Hypothalamus (tissue), 51 donors: ENCODE measurements around the gene MYRIP.

Experiments used
- DNase-seq, 51 donors: peaks; one replicate each; lab custom pipeline; 2025; lab: John Stamatoyannopoulos, UW

MYRIP gene

DNA sequence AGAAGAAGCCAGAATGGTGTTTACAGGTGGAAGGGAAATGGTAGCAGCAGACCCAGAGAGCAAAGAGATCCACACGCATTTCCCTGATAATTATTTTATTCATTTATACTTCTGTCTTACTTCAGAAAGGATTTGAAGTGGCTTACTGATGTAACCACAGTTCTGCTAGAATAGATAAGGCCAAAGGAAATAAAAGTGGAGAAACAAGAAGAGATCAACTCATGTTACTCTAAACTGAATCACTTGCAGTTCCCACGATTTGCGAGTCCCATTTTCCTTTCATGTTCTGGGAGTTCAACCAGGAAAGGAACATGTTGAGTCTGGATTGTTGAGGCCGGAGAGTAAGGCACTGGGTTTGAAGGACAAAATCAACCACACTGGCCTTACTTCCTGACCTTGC is 151.8 kb downstream of the MYRIP start:
- DNase-seq, result no peak

DNA sequence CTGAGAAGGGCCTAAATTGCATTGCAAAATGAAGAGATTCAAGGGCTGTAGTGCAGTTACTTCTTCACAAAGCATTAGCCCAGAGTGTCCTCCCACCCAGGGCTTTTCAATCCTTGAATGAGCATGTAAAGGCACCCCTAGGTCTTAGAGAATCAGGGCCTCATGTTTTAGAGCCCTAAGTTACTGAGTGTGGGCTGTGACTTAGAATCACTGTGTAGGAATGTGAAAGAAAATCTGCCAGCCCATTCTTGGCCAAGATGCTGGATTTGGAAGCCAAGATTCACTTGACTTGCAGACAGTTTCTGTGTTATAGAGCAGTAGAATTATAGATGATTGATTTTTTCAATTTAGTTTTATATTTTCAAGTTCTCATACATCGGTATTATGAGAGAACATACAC is 153.2 kb downstream of the MYRIP start:
- peak in 2 of 51 donors; percentile 2 to 3 for DNase-seq

DNA sequence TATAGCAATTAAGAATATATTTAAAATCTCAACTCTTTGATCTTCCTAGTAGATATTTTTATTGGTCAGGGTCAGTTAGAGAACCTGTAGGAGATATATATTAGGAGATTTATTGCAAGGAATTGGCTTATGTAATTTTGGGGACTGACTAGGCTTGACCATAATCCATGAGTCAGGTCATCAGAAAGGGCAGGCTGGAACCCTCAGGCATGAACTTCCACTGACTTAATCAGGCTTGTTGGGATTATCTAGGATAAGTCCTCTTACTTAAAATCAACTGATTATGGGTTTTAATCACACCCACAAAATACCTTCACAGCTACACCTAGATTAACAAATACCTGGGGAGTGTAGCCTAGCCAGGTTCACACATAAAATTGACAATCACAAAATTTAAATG is 156.1 kb downstream of the MYRIP start:
- DNase-seq, result no peak

DNA sequence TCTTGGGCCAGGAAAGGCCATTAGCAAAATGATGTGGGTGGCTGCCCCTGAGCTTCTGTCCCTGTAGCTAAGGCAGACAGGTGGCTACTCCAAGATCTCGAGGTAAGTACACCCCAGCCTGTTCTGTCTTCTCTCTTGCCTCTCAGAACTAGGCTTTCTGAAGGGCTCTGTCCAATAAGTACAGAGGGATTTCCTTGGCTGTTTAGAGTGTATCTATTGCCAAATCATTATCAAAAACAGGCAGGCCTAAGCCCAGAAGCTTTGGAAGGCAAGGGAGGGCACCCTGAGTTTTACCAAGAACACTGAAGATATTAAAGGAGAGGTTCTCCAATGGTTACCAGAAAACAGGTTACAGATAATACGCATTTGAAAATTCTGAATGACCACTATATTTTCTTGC is 156.6 kb downstream of the MYRIP start:
- DNase-seq, result no peak

DNA sequence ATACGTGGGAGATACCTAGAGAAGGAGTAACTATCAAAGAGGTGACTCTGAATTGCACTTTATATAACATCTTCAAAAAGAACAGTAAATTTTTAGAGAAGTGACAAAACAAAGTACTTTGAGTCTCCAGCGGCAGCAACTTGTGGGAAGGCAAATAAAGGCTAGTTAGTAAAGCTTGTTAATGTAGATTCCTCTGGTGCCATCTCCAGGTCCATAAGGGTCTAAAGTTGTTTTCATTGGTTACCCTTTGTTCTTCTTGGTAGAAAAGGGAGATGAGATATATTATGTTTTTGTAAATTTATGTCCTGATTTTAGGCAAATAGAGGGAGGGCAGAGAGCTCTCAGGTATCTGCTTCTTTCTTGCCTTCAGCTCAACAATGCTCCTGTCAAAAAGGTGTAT is 161.6 kb downstream of the MYRIP start:
- peak in 1 of 51 donors; percentile 4 for DNase-seq

DNA sequence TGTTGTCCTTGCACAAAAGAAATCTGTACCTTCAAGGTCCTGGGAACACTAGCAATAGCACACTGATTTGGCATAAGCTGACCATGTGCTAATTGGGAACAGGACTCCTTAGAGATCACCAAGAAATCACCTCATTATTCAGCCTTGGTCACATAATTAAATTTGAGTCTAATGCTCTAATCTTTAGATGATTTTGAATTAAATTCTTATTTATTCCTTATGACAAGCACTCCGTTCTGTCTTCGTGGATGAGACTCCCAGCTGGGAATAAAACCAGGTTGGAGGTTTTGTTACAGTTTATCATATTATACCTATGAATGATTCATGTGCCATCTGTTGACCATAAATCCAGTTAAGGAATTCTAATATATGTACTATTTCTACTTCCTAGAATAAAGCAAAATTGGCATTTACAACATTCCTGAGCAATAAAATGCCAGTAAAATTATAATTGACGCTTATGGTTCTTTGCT is 162.2 kb downstream of the MYRIP start:
- no peak for DNase-seq

DNA sequence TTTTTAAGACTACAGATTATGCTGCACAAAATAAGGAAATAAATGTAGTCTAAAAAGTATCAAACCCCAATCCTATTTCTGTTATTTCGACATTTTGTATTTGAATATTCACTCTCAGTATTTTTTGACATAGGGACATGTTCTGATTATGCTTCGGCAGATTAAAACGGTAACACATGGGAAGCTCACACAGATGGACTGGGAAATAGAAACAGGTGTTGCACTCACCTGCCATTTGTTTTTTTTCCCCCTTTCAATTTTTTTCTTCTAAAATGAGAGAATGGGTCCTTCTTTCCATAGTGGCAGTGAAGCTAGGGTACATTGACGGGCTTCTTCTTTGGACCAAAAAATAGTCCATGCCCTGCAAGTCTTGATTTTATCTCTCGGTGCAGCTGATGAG is 163.1 kb downstream of the MYRIP start:
- DNase-seq, result no peak

DNA sequence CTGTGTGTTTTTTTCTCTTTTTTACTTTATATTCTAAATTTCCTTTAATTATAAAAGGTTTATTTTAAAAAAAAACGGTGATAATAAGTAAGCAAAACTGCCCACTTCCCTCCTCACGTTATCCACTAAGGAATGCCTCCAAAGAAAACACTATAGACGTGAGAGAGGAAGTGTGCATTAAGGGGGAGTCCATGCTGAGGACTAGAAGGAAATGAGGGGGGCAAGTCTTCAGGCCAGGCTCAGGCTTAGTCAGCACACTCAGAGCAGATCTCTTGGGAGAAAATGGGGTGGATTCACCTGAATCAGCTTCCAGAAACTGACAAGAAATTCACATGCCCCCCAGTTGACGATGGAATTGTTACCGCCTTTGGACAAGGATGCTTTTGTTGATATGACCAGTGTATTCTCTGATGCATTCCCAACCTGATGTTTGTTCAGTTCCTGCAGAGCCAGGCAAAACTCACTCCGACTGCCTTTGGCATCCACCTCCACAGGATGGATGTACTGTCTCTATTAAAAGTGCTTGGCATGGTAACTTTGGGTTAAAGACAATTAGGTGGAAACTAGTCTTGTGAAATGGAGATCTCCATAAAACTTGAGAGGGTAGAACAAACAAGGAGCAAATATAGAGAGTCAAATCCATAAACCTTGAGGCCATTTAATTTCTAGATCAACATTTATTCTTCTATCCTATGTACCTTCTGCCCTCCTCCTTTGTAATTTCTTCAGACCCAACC is 167.8 kb downstream of the MYRIP start:
- no peak for DNase-seq

DNA sequence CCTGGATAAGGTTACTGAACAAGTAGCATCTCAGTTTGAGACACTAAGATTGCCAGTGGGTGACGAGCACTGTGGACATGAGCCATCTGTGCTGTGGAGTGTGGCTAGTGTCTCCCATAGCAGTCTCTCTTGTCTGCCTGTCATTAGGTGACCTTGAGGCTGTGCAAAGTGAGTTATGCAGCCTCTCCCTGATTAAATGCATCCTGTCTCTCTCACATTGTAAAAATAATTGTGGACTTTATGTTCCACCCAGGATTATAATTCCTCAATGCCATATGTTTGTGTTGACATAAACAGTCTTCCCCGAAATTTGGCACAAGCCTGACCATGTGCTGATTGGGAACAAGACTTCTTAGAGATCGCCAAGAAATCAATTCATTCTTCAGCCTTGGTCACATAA is 168.9 kb downstream of the MYRIP start:
- DNase-seq, result no peak

DNA sequence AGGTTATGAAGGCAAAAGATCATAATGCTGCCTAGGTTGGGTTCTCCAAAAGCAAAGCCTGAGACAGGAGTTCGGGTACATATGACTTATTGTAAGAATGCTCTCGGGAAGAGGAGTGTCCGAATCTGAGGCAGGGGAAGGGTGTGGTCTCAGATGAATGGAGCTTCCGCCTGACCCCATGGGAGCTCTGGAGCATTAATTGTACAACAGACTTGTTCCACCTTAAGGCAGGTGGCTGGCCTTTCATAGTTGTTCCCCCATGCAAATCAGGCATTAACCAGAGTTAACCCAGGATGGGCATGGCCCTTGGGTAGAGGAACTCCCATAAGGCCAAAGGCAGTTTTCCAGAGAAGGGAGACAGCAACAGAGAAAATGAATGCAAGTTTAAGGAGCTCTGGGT is 170.6 kb downstream of the MYRIP start:
- DNase-seq, result no peak

DNA sequence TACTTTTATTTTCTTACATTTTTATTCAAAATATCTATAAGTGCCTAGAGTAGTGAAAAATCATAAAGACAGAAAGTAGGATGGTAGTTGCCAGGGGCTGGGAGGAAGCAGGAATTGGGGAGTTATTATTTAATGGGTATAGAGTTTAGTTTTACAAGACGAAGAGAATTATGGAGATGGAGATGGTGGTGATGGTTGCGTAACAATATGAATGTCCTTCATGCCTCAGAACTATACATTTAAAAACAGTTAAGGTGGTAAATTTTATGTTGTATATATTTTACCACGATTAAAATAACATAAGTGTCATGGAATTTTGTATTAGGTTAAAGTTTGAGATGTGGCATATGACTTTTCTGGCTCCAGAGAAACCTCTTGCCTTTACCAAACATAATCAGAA is 171.4 kb downstream of the MYRIP start:
- no peak for DNase-seq

DNA sequence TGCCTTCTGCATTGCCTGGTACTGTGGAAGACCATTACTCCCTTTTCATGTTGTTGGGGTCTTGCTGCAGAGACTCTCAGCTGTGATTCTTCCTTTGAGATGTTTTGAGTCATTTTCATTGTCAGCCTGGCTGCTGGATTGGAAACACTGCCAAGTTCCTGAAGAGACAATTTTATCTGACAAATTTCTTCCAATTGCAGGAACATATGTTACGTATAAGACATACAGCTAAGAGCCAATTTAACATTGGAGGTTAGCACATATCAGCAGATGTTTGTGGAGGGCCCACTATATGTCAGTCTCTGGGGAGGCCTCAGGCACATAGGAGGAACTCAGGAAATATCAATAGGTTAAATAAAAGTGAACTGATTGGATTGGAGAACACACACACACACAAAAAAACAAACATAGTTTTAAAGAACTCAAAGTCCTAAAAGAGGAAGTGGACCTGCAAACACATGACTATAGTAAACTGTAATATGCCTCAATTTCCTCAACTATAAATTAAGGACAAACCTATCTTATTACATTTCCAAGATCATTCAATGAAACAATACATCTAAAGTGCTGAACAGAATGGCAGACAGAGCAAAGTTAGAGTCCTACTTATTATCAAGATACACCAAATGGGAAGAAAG is 172.3 kb downstream of the MYRIP start:
- no peak for DNase-seq

DNA sequence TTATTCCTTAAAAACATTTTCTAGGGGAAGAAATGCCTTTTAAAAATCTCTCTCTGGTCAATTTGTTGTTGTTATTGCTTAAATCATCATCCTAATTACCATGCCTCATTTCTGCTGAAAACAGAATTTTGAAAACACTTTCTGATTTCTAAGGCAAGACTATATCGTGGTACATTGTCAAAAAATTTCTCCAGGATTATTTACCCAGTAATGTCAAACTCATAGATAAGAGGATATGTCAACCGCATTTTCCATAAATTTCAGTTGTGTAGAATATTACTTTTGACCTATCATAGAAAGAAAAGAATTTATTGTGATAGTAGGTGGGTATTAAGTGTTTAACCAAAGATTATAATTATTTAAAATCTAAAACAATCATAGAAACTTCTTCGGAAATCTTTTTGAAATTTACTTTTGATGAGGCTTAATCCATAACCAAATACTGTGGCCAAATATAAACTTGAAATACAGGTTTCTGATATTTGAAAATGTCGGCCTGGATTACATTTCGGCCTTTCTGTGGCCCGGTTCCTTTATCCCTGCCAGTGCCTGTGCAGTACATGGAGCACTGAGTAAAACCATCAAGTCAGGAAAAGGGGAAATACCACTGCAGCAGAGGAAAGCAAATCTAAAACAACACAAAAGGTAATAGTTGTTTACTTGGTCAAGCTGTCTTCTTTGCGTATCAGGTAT is 173.4 kb downstream of the MYRIP start:
- no peak for DNase-seq

DNA sequence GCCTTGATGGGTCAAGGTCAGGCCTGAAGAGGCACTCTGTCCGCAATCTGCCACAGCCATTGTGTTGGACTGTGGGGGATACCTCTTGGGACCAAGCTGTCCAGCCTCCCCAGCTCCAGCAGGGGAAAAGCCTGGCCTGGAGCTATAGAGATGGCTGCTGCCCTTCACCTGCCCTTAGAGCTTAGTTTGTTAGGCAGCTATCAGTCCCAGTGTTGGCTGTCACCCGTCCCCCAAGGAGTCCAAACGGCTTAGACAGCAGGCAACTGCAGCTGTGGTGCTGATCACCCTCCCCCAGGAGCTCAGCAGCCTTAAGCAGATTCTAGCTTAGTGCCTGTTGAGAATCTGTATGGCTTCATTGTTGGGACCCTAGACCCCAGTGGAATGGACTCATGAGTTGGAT is 180.3 kb downstream of the MYRIP start:
- no peak for DNase-seq

DNA sequence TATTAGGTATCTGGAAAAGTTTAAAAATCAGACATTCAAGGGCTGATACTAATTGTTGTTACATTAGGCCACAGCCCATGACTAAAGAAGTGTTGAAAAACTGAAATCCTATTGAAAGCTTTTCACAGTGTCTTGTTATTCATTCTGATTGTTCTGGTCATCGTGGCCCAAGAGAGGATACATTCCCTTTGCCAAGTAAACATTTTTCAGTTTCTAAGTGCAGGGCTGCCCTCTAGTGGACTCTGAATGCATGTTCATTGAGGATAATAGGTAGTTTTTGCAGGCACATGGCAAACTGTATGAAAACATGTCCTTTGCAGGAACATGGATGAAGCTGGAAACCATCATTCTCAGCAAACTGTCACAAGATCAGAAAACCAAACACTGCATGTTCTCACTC is 181.1 kb downstream of the MYRIP start:
- DNase-seq, result no peak

DNA sequence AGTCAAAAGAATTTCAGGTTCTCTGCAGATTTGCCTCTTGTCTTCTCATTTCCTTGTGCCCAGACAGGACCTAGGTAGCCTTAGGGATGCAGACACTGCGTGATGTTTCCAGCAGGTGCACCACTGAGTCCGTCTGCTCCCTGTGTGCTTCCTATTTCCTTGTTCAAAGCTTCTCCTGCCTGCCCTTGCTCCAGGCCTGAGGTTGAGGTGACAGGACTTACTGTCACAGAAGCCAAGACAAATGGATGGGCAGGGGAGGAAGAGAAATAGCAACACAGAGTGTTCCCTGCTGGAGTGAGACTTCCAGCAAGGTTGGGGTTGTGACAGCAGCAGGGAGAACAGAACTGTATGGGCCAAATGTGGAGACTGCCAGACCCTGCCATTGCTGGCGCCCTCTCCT is 199.4 kb downstream of the MYRIP start:
- DNase-seq, result no peak

DNA sequence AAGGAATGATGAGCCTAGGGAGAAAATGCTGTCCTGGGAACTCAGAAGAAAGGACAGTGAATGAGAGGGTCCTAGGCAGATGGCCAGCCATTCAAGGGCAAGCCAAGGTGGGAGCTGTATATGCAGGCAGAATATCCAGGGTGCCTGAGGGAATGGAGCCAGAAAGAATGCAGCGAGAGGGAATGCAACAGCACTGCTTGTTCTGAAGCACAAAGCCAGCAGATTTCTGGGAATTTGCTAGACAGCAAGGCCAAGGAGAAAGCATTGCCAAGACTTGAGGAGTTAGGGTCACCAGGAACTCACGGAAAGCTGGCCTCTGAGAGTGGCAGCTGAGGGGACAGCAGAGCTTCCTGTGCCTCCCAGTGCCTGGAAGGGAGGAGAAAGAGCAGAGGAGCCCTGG is 200.6 kb downstream of the MYRIP start:
- DNase-seq, result peak in 17 of 51 donors; percentile 4 to 57 (median 12)

DNA sequence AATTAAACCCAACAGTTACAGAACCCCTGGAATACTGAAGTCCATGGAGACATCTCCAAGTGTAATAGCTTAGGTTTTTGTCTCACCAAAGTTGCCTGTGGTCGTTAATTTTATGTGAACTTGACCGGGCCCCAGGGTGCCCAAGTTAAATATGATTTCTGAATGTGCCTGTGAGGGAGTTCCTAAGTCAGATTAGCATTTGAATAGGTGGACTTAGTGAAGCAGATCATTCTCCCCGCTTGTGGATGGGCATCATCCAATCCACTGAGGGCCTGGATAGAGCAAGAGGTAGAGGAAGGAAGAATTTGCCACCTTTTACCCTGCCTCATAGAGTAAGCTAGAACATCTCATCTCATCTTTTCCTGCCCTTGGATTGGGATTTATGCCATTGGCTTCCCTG is 203.0 kb downstream of the MYRIP start:
- DNase-seq, result no peak

DNA sequence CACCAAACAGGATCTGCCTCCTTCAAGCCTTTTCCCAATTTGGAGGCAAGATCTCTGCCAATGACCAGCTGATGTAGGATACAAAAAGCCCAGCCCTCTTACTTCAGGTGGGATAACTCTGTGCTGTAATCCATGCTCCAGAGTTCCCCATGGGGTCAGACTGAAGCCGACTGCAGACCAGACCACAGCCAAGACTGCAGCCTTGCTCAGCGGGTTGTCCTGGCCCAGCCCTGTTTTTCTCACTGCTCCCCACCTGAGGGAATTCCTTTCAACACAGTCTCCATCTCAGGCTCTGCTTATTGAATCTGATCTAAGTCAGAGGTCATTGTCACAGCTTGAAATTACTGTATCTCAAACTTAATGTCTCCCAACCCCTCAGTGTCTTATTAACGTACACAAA is 207.0 kb downstream of the MYRIP start:
- DNase-seq, result no peak

DNA sequence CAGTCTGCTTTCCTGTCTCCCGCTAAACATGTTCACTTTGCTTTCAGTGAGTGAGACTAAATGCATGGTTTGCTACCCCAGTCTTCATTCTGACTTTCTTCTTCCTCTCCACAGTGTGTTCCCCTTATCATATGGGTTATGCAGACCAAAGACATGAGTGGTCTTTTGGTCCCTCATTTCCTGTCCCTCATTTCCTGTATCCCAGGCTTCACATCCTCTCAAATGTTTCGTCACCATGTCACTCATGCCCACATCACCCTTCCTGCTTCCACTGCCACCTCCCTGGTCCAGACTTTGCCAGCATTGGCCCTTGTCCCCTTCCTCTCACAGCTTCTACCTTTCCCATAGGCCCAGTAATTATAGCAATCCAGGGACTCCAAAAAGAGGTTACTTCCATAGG is 209.0 kb downstream of the MYRIP start:
- no peak for DNase-seq

DNA sequence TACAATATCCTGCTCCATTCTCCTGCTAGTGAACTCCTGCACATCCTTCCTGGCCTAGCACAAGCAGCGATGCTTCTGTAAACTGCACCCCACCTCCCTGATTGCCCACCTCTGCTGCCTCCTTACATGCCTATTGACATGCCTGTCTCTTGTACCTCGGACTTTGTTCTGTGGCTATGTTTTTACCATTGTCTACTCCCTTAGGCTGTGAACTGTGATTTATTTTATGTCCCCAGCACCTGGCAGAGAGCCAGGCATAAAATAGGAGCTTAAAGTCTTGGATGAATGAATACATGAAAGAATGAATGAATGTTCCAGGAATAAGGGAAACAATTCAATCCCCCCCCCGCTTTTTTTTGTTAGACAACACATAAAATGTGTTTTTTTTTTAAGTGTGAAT is 210.0 kb downstream of the MYRIP start:
- no peak for DNase-seq

DNA sequence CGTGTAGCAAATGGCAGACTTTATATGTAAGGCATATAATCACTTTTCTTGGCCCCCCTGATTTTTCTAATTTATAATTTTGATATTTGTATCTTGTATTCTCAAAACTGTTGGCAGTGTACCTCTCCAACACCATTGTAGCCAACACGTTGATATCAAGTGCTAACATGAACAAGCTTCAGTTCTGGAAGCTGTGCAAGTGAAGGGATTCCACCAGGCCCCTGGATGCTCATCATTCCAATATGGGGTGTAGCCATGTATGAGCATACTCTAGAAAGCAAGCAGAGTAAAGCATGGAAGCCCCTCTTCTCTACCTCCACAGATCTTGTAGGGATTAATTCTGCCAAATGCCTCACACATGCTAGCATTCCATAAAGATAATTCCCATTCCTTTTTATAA is 211.3 kb downstream of the MYRIP start:
- DNase-seq, result no peak
